ENCODE results near the gene HPS5.

HPS5 gene

GRCh38 chr11:18299721-18300120, 22.2 kb downstream of the HPS5 start:
- Histone ChIP-seq H3K27me3 (ENCODE audit: insufficient read depth, low read depth, severe bottlenecking) (no peaks in the 10 kb centered on the region), H3K27ac (no peak overlapping the region), H3K4me3 (ENCODE audit: low read depth, low read length) (no peak overlapping the region), H3K36me3 (peaks cover 53% of the 10 kb centered on the region), H3K9me3 (ENCODE audit: severe bottlenecking) (no peaks in the 10 kb centered on the region)
- TF ChIP-seq CTCF (IDR thresholded peaks at IDR 0.05; ENCODE audit: low read depth, low read length): no peak
- no peak for DNase-seq

- Histone ChIP-seq H3K36me3 (peaks cover 67% of the 10 kb centered on the region), H3K27me3 (ENCODE audit: insufficient read depth, low read depth, severe bottlenecking) (no peaks in the 10 kb centered on the region), H3K9me3 (ENCODE audit: severe bottlenecking) (no peaks in the 10 kb centered on the region), H3K4me3 (ENCODE audit: low read depth, low read length) (no peak overlapping the region), H3K27ac (no peak overlapping the region)
- DNase-seq: no peak
- no peak for TF ChIP-seq CTCF (IDR thresholded peaks at IDR 0.05; ENCODE audit: low read depth, low read length)
Measured at GRCh38 chr11:18295316-18295715, 26.6 kb downstream of the HPS5 start.

- no peak overlapping the region for H3K27ac ChIP-seq
- no peak for TF ChIP-seq CTCF (IDR thresholded peaks at IDR 0.05; ENCODE audit: low read depth, low read length)
- H3K36me3 ChIP-seq: peaks cover 69% of the 10 kb centered on the region
Measured at GRCh38 chr11:18294862-18295261, 27.1 kb downstream of the HPS5 start.

GRCh38 chr11:18288911-18289310, 33.0 kb downstream of the HPS5 start:
- no peak for DNase-seq
- no peaks in the 10 kb centered on the region for H3K9me3 ChIP-seq (ENCODE audit: severe bottlenecking)
- no peak overlapping the region for H3K27ac ChIP-seq
- H3K36me3 ChIP-seq: peaks cover 38% of the 10 kb centered on the region
- no peak for TF ChIP-seq CTCF (IDR thresholded peaks at IDR 0.05; ENCODE audit: low read depth, low read length)
- H3K27me3 ChIP-seq (ENCODE audit: insufficient read depth, low read depth, severe bottlenecking): no peaks in the 10 kb centered on the region
- H3K4me3 ChIP-seq (ENCODE audit: low read depth, low read length): no peak overlapping the region

More at GRCh38 chr11:18294862-18295261, 27.1 kb downstream of the HPS5 start:
- DNase-seq: no peak
- Histone ChIP-seq H3K27me3 (ENCODE audit: insufficient read depth, low read depth, severe bottlenecking) (no peaks in the 10 kb centered on the region), H3K9me3 (ENCODE audit: severe bottlenecking) (no peaks in the 10 kb centered on the region), H3K4me3 (ENCODE audit: low read depth, low read length) (no peak overlapping the region)

- H3K27me3 ChIP-seq (ENCODE audit: insufficient read depth, low read depth, severe bottlenecking): no peaks in the 10 kb centered on the region
- H3K27ac ChIP-seq: no peak overlapping the region
- peaks cover 25% of the 10 kb centered on the region for H3K36me3 ChIP-seq
- no peaks in the 10 kb centered on the region for H3K9me3 ChIP-seq (ENCODE audit: severe bottlenecking)
- TF ChIP-seq CTCF (IDR thresholded peaks at IDR 0.05; ENCODE audit: low read depth, low read length): no peak
- no peak overlapping the region for H3K4me3 ChIP-seq (ENCODE audit: low read depth, low read length)
- no peak for DNase-seq
Measured at GRCh38 chr11:18285841-18286240, 36.1 kb downstream of the HPS5 start.

- TF ChIP-seq CTCF (IDR thresholded peaks at IDR 0.05; ENCODE audit: low read depth, low read length): no peak
- H3K36me3 ChIP-seq: peaks cover 32% of the 10 kb centered on the region
Measured at GRCh38 chr11:18282626-18283025, 39.3 kb downstream of the HPS5 start.

More at GRCh38 chr11:18282626-18283025, 39.3 kb downstream of the HPS5 start:
- Histone ChIP-seq H3K27me3 (ENCODE audit: insufficient read depth, low read depth, severe bottlenecking) (no peaks in the 10 kb centered on the region), H3K9me3 (ENCODE audit: severe bottlenecking) (no peaks in the 10 kb centered on the region), H3K4me3 (ENCODE audit: low read depth, low read length) (no peak overlapping the region), H3K27ac (no peak overlapping the region)
- DNase-seq: no peak
